Colonic mucosa (tissue), 4 donors: ENCODE measurements around the gene AK8. TPM values are rescaled to one million over a fixed set of nuclear protein-coding genes. Genes with fewer than 3 reads are reported as not detected.

Experiments used
- DNase-seq: peaks from one replicate; pipeline ENCODE4 v3.0.0-alpha.2; 2020
- H3K27ac ChIP-seq: fragments of 200-600 bp; one replicate; pipeline ENCODE4 v1.8.0; 2021
- H3K27me3 ChIP-seq: fragments of 200-600 bp; one replicate; pipeline ENCODE4 v1.8.0; 2021
- H3K36me3 ChIP-seq: fragments of 200-600 bp; one replicate; pipeline ENCODE4 v1.8.0; 2021
- H3K4me1 ChIP-seq: fragments of 200-600 bp; one replicate; pipeline ENCODE4 v1.8.0; 2021; ENCODE audit warnings: mild to moderate bottlenecking
- H3K4me3 ChIP-seq: fragments of 200-600 bp; one replicate; pipeline ENCODE4 v1.8.0; 2021
- H3K9ac ChIP-seq, 2 donors: one replicate each; pipeline ENCODE4 v1.7.0; 2013; ENCODE audit warnings: control low read depth in 2 of 2, low read depth in 2 of 2, low read length in 2 of 2
- H3K9me3 ChIP-seq: fragments of 200-600 bp; one replicate; pipeline ENCODE4 v1.8.0; 2021
- intact Hi-C: fragments of 100-400 bp; cut with DNase I; formaldehyde crosslinking; loops from one replicate; pipeline ENCODE4 v1.14.1; 2022
- total RNA-seq, 2 donors: library from RNA; stranded (reverse); fragmentation: NEBNext Ultra II Directional in 1 of 2; extraction: Animal tissue kit (Norgen Biotek cat#: 25700) in 1 of 2; gene quantifications; one replicate each; pipeline ENCODE4 v1.2.1, GENCODE V29; 2021
- TF ChIP-seq, protein P1 (sequence below): fragments of 200-600 bp; IDR thresholded peaks from one replicate; pipeline ENCODE4 v1.8.0; 2022; ENCODE audit warnings: antibody characterized with exemption, mild to moderate bottlenecking
- donor health status: healthy.
- donor health status: DM: no; HTN: no; CAD: no.
- donor health status: DM: no; HTN: no; CAD: no.

AK8 gene
- total RNA-seq, 2 donors from 2014 or later = 0.16 to 0.59 TPM

- no peaks in the 10 kb centered on the region for H3K4me1 ChIP-seq
- no peak overlapping the region for H3K27ac ChIP-seq
- intact Hi-C loops = no loop called here
- no peak for DNase-seq
- no peak overlapping the region for H3K4me3 ChIP-seq
- TF ChIP-seq, protein P1, sequence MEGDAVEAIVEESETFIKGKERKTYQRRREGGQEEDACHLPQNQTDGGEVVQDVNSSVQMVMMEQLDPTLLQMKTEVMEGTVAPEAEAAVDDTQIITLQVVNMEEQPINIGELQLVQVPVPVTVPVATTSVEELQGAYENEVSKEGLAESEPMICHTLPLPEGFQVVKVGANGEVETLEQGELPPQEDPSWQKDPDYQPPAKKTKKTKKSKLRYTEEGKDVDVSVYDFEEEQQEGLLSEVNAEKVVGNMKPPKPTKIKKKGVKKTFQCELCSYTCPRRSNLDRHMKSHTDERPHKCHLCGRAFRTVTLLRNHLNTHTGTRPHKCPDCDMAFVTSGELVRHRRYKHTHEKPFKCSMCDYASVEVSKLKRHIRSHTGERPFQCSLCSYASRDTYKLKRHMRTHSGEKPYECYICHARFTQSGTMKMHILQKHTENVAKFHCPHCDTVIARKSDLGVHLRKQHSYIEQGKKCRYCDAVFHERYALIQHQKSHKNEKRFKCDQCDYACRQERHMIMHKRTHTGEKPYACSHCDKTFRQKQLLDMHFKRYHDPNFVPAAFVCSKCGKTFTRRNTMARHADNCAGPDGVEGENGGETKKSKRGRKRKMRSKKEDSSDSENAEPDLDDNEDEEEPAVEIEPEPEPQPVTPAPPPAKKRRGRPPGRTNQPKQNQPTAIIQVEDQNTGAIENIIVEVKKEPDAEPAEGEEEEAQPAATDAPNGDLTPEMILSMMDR = no peak
- H3K36me3 ChIP-seq = no peaks in the 10 kb centered on the region
- no peak overlapping the region for H3K9ac ChIP-seq
- no peaks in the 10 kb centered on the region for H3K27me3 ChIP-seq
- no peaks in the 10 kb centered on the region for H3K9me3 ChIP-seq
Measured at GRCh38 chr9:132837501-132838286, 40.4 kb downstream of the AK8 start.

- intact Hi-C loops = no loop called here
- Histone ChIP-seq H3K27me3 (no peaks in the 10 kb centered on the region), H3K36me3 (no peaks in the 10 kb centered on the region), H3K27ac (no peak overlapping the region), H3K9me3 (no peaks in the 10 kb centered on the region), H3K4me1 (no peaks in the 10 kb centered on the region), H3K4me3 (no peak overlapping the region), H3K9ac (no peak overlapping the region)
- DNase-seq = no peak
- TF ChIP-seq, protein P1 = no peak
Measured at GRCh38 chr9:132834343-132834742, 43.7 kb downstream of the AK8 start.

- no peak for DNase-seq
- Histone ChIP-seq H3K4me3 (no peak overlapping the region), H3K27me3 (no peaks in the 10 kb centered on the region), H3K9me3 (no peaks in the 10 kb centered on the region), H3K36me3 (no peaks in the 10 kb centered on the region), H3K27ac (no peak overlapping the region), H3K4me1 (no peaks in the 10 kb centered on the region), H3K9ac (no peak overlapping the region)
- TF ChIP-seq, protein P1 = no peak
- intact Hi-C loops = no loop called here
Measured at GRCh38 chr9:132833550-132834121, 44.4 kb downstream of the AK8 start.

- no peaks in the 10 kb centered on the region for H3K4me1 ChIP-seq
- DNase-seq = no peak
- TF ChIP-seq, protein P1 = no peak
- no peak overlapping the region for H3K27ac ChIP-seq
- H3K36me3 ChIP-seq = no peaks in the 10 kb centered on the region
- H3K9ac ChIP-seq = no peak overlapping the region
- H3K9me3 ChIP-seq = no peaks in the 10 kb centered on the region
- no peak overlapping the region for H3K4me3 ChIP-seq
- H3K27me3 ChIP-seq = no peaks in the 10 kb centered on the region
- intact Hi-C loops = no loop called here
Measured at GRCh38 chr9:132832171-132832881, 45.8 kb downstream of the AK8 start.

DNA sequence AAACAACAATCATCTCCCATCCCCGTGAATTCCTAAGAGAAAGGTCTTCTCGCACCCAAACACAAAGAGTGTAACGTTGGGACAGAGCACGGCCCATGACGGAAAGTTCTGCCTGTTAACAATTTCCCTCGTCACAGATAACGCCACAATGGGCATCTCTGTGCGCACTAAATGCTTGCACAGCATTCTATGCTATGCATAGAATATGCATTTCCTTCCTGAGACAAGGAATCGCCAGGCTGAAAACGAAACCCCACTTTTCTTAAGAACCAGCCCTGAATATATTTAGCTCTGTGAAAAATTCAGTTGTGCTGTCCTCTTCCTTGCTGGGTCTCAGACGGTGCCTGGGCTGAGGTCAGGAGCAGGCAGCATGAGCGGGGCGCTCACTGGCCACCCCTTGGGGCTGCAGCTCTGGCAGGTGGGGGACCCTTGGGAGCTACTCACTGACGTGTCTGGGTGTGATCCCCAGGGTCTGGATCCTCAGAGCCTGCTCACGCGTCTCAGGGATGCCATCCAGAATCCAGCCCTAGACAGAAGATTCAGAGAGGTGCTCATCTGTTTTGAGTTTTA, 49.8 kb downstream of the AK8 start:
- intact Hi-C loops = no loop called here
- no peak for DNase-seq
- H3K9ac ChIP-seq = no peak overlapping the region
- H3K36me3 ChIP-seq = no peaks in the 10 kb centered on the region
- H3K4me1 ChIP-seq = no peaks in the 10 kb centered on the region
- H3K27ac ChIP-seq = no peak overlapping the region
- TF ChIP-seq, protein P1 = no peak
- no peaks in the 10 kb centered on the region for H3K9me3 ChIP-seq
- H3K27me3 ChIP-seq = no peaks in the 10 kb centered on the region
- H3K4me3 ChIP-seq = no peak overlapping the region
